ENCODE measurements around the gene RSPO4. TPM values are rescaled to one million over a fixed set of nuclear protein-coding genes. Genes with fewer than 3 reads are reported as not detected.

The RSPO4 gene
- polyA plus RNA-seq, 2 of the 4 experiments (the other 2 are of a cell fraction), result not detected

GRCh38 chr20:1017677-1018076, 15.6 kb upstream of the RSPO4 start:
- TF ChIP-seq FOSB (CRISPR knock-in tag; IDR thresholded peaks at IDR 0.05), result no peak
- TF ChIP-seq NPAS2 (CRISPR knock-in tag; IDR thresholded peaks at IDR 0.05; ENCODE audit: borderline replicate concordance), result no peak
- no peak for TF ChIP-seq MAZ (IDR thresholded peaks at IDR 0.05; ENCODE audit: borderline replicate concordance, low read depth, low read length)
- no peak for TF ChIP-seq ZSCAN20 (CRISPR knock-in tag; IDR thresholded peaks at IDR 0.05)
- POLR2A ChIA-PET, result no interaction called here
- FAIRE-seq, result no peak
- CTCF ChIA-PET, result interaction anchor here (2.3 kb wide), 1 partner anchor 91 kb away, joined by 8 read pairs; no protein-coding TSS in a partner anchor
- no peak for ATAC-seq
- Histone ChIP-seq H3K4me1 (no peaks in the 10 kb centered on the region), H3K4me2 (no peak overlapping the region), H3K9me3 (no peaks in the 10 kb centered on the region), H3K4me3 (no peak overlapping the region), H3K27ac (no peak overlapping the region)
- DNase-seq (ENCODE audit: low read depth in 1 of 2, low spot score in 1 of 2), result no peak
- WGBS (ENCODE audit: missing lambda C conversion rate), result 7% methylated on average over 5 of the region's 5 CpGs

- H3K4me1 ChIP-seq, result no peaks in the 10 kb centered on the region
- TF ChIP-seq ESRRA (IDR thresholded peaks at IDR 0.05; ENCODE audit: borderline replicate concordance, low read length), result no peak
- no peak for TF ChIP-seq ELK1 (IDR thresholded peaks at IDR 0.05; ENCODE audit: low read depth, low read length)
- TF ChIP-seq USF2 (IDR thresholded peaks at IDR 0.05), result no peak
- no peak for TF ChIP-seq CHD2 (IDR thresholded peaks at IDR 0.05; ENCODE audit: low read length, partially characterized antibody)
- no peak for TF ChIP-seq MYC (IDR thresholded peaks at IDR 0.05; ENCODE audit: borderline replicate concordance, low read length)
- no peak for TF ChIP-seq TP53 (CRISPR knock-in tag; IDR thresholded peaks at IDR 0.05)
- no peak for TF ChIP-seq POLR2AphosphoS2 (conservative IDR thresholded peaks at IDR 0.05; ENCODE audit: low read length)
- no peak for TF ChIP-seq CBX2 (IDR thresholded peaks at IDR 0.05; ENCODE audit: borderline replicate concordance, low read depth)
- no peak for TF ChIP-seq FOSB (CRISPR knock-in tag; IDR thresholded peaks at IDR 0.05)
- TF ChIP-seq CHD4 (IDR thresholded peaks at IDR 0.05; ENCODE audit: borderline replicate concordance), result no peak
- no peak for TF ChIP-seq PBX3 (IDR thresholded peaks at IDR 0.05)
- TF ChIP-seq FOSL2 (IDR thresholded peaks at IDR 0.05), result no peak
- no peak for TF ChIP-seq FOSL2 (CRISPR knock-in tag; IDR thresholded peaks at IDR 0.05)
- TF ChIP-seq RARB (CRISPR knock-in tag; IDR thresholded peaks at IDR 0.05), result no peak
- TF ChIP-seq HOXB5 (CRISPR knock-in tag; IDR thresholded peaks at IDR 0.05), result no peak
- TF ChIP-seq NPAS2 (CRISPR knock-in tag; IDR thresholded peaks at IDR 0.05; ENCODE audit: borderline replicate concordance), result no peak
- TF ChIP-seq JUNB (IDR thresholded peaks at IDR 0.05), result no peak
- no peak for TF ChIP-seq RFX5 (IDR thresholded peaks at IDR 0.05)
- H3K27ac ChIP-seq, result no peak overlapping the region
- H3K9me3 ChIP-seq, result no peaks in the 10 kb centered on the region
- POLR2A ChIA-PET, result no interaction called here
- H3K4me3 ChIP-seq, result no peak overlapping the region
- FAIRE-seq (no peak), DNase-seq (ENCODE audit: low read depth in 1 of 2, low spot score in 1 of 2) (no peak), ATAC-seq (no peak)
- no peak overlapping the region for H3K4me2 ChIP-seq
- 0% methylated on average over 1 of the region's 1 CpG for WGBS (ENCODE audit: missing lambda C conversion rate)
- CTCF ChIA-PET, result interaction anchor here (0.6 to 1.8 kb wide), 4 partner anchors 10 to 369 kb away, joined by 3 to 7 read pairs (median 5); no protein-coding TSS in a partner anchor
These were observed 13.1 kb upstream of the RSPO4 start for GRCh38 chr20:1015181-1015580.

GRCh38 chr20:1014471-1014870, 12.4 kb upstream of the RSPO4 start:
- CTCF ChIA-PET, result interaction anchor here (0.6 to 1.8 kb wide), 4 partner anchors 11 to 28 kb away, joined by 3 to 7 read pairs (median 4); no protein-coding TSS in a partner anchor
- DNase-seq (ENCODE audit: low read depth in 1 of 2, low spot score in 1 of 2) (no peak), ATAC-seq (no peak), FAIRE-seq (no peak)
- Histone ChIP-seq H3K4me2 (no peak overlapping the region), H3K4me3 (no peak overlapping the region), H3K9me3 (no peaks in the 10 kb centered on the region; the same call in 2 of the 3 replicates), H3K27ac (no peak overlapping the region), H3K4me1 (no peaks in the 10 kb centered on the region)
- WGBS (ENCODE audit: missing lambda C conversion rate), result 27% methylated on average over 6 of the region's 7 CpGs
- POLR2A ChIA-PET, result no interaction called here
- TF ChIP-seq BCL3 (IDR thresholded peaks at IDR 0.05) (no peak), EHMT2 (IDR thresholded peaks at IDR 0.05; ENCODE audit: low read depth) (no peak), ELK1 (IDR thresholded peaks at IDR 0.05; ENCODE audit: low read depth, low read length) (no peak), USF2 (IDR thresholded peaks at IDR 0.05) (no peak), HEYL (CRISPR knock-in tag; IDR thresholded peaks at IDR 0.05) (no peak), SREBF2 (IDR thresholded peaks at IDR 0.05) (no peak), MYC (IDR thresholded peaks at IDR 0.05; ENCODE audit: borderline replicate concordance, low read length) (no peak), PBX3 (IDR thresholded peaks at IDR 0.05) (no peak), EP300 (IDR thresholded peaks at IDR 0.05) (no peak), CBX2 (IDR thresholded peaks at IDR 0.05; ENCODE audit: borderline replicate concordance, low read depth) (no peak), GATA3 (IDR thresholded peaks at IDR 0.05; ENCODE audit: borderline replicate concordance) (no peak), TFCP2L1 (CRISPR knock-in tag; IDR thresholded peaks at IDR 0.05) (no peak)

All from A549 (cell line).